ENCODE results near the gene TMSB15A.
"Not testable (repeated sequence)": the region's sequence is repeated elsewhere in the genome, so short reads cannot be mapped to it uniquely, and the experiment has no call there.

Gene TMSB15A

GRCh38 chrX:102515975-102516941 is at the start of gene TMSB15A:
Gene TMSB15A, minus strand, starts transcription at chrX:102516739.
- peak; percentile 80 for DNase-seq

- no peak for DNase-seq
These were observed 44.0 kb upstream of the TMSB15A start for GRCh38 chrX:102560423-102561068.

GRCh38 chrX:102558607-102559006 is 42.1 kb upstream of the TMSB15A start:
- no peak for DNase-seq

- no peak for DNase-seq
These were observed 31.7 kb upstream of the TMSB15A start for GRCh38 chrX:102548231-102548630.

GRCh38 chrX:102546828-102547493 is 30.4 kb upstream of the TMSB15A start:
- DNase-seq: peak; percentile 37

GRCh38 chrX:102546175-102546574 is 29.6 kb upstream of the TMSB15A start:
- DNase-seq: not testable (repeated sequence)

- no peak for DNase-seq
These were observed 19.4 kb upstream of the TMSB15A start for GRCh38 chrX:102535958-102536357.

GRCh38 chrX:102517326-102517725 is 787 bp upstream of the TMSB15A start:
- DNase-seq: peak; percentile 17

GRCh38 chrX:102514536-102514935 is 2.0 kb downstream of the TMSB15A start:
- no peak for DNase-seq

- no peak for DNase-seq
These were observed 17.8 kb downstream of the TMSB15A start for GRCh38 chrX:102498732-102499131.

- DNase-seq: no peak
These were observed 24.8 kb downstream of the TMSB15A start for GRCh38 chrX:102491766-102492165.

GRCh38 chrX:102478765-102479164 is 37.8 kb downstream of the TMSB15A start:
- DNase-seq: not testable (repeated sequence)

GRCh38 chrX:102471762-102472220 is 44.7 kb downstream of the TMSB15A start, which contains the start of gene TCP11X2:
Gene TCP11X2, minus strand, starts transcription at chrX:102471812.
- DNase-seq: not testable (repeated sequence)

GRCh38 chrX:102470215-102470614 is 46.3 kb downstream of the TMSB15A start:
- DNase-seq: not testable (repeated sequence)
